ENCODE results near the gene UNC5C.

Gene UNC5C

GRCh38 chr4:95563638-95564337 lies 15.0 kb upstream of the UNC5C start:
- Histone ChIP-seq H3K4me3 (ENCODE audit: insufficient read depth, low read depth, low read length) (no peak overlapping the region), H3K9me3 (ENCODE audit: control insufficient read depth, low read length) (no peaks in the 10 kb centered on the region), H3K27ac (ENCODE audit: insufficient read depth, low read depth, low read length, poor library complexity, severe bottlenecking) (no peak overlapping the region), H3K4me1 (ENCODE audit: control insufficient read depth, insufficient read depth, low read length) (no peaks in the 10 kb centered on the region), H3K27me3 (ENCODE audit: control insufficient read depth, insufficient read depth, low read length, poor library complexity, severe bottlenecking) (no peaks in the 10 kb centered on the region), H3K36me3 (ENCODE audit: control insufficient read depth, insufficient read depth, low read length) (no peaks in the 10 kb centered on the region)
- WGBS, 2 experiments, result 46 to 57% methylated on average over 2 of the region's 2 CpGs

GRCh38 chr4:95560774-95561173 lies 12.0 kb upstream of the UNC5C start:
- Histone ChIP-seq H3K4me3 (ENCODE audit: insufficient read depth, low read depth, low read length) (no peak overlapping the region), H3K9me3 (ENCODE audit: control insufficient read depth, low read length) (no peaks in the 10 kb centered on the region), H3K4me1 (ENCODE audit: control insufficient read depth, insufficient read depth, low read length) (no peaks in the 10 kb centered on the region), H3K27me3 (ENCODE audit: control insufficient read depth, insufficient read depth, low read length, poor library complexity, severe bottlenecking) (no peaks in the 10 kb centered on the region), H3K36me3 (ENCODE audit: control insufficient read depth, insufficient read depth, low read length) (no peaks in the 10 kb centered on the region), H3K27ac (ENCODE audit: insufficient read depth, low read depth, low read length, poor library complexity, severe bottlenecking) (no peak overlapping the region)
- WGBS, 2 experiments, result 90 to 96% methylated on average over 1 of the region's 1 CpG

- H3K36me3 ChIP-seq (ENCODE audit: control insufficient read depth, insufficient read depth, low read length), result no peaks in the 10 kb centered on the region
- 86 to 89% methylated on average over 3 to 4 of the region's 4 CpGs for WGBS, 2 experiments
These were observed 7.6 kb upstream of the UNC5C start for GRCh38 chr4:95556207-95556859.

GRCh38 chr4:95552942-95553550 lies 4.3 kb upstream of the UNC5C start:
- Histone ChIP-seq H3K36me3 (ENCODE audit: control insufficient read depth, insufficient read depth, low read length) (no peaks in the 10 kb centered on the region), H3K4me1 (ENCODE audit: control insufficient read depth, insufficient read depth, low read length) (peaks cover 3% of the 10 kb centered on the region), H3K27ac (ENCODE audit: insufficient read depth, low read depth, low read length, poor library complexity, severe bottlenecking) (no peak overlapping the region), H3K9me3 (ENCODE audit: control insufficient read depth, low read length) (no peaks in the 10 kb centered on the region), H3K27me3 (ENCODE audit: control insufficient read depth, insufficient read depth, low read length, poor library complexity, severe bottlenecking) (peaks cover 35% of the 10 kb centered on the region), H3K4me3 (ENCODE audit: insufficient read depth, low read depth, low read length) (no peak overlapping the region)
- 83 to 86% methylated on average over 3 to 4 of the region's 4 CpGs for WGBS, 2 experiments

More at GRCh38 chr4:95556207-95556859, 7.6 kb upstream of the UNC5C start:
- Histone ChIP-seq H3K9me3 (ENCODE audit: control insufficient read depth, low read length) (no peaks in the 10 kb centered on the region), H3K27me3 (ENCODE audit: control insufficient read depth, insufficient read depth, low read length, poor library complexity, severe bottlenecking) (peaks cover 2% of the 10 kb centered on the region), H3K27ac (ENCODE audit: insufficient read depth, low read depth, low read length, poor library complexity, severe bottlenecking) (no peak overlapping the region), H3K4me3 (ENCODE audit: insufficient read depth, low read depth, low read length) (no peak overlapping the region), H3K4me1 (ENCODE audit: control insufficient read depth, insufficient read depth, low read length) (no peaks in the 10 kb centered on the region)

- WGBS, 2 experiments, result 88 to 89% methylated on average over 2 of the region's 2 CpGs
- Histone ChIP-seq H3K27ac (ENCODE audit: insufficient read depth, low read depth, low read length, poor library complexity, severe bottlenecking) (no peak overlapping the region), H3K4me3 (ENCODE audit: insufficient read depth, low read depth, low read length) (no peak overlapping the region), H3K36me3 (ENCODE audit: control insufficient read depth, insufficient read depth, low read length) (no peaks in the 10 kb centered on the region), H3K9me3 (ENCODE audit: control insufficient read depth, low read length) (no peaks in the 10 kb centered on the region), H3K27me3 (ENCODE audit: control insufficient read depth, insufficient read depth, low read length, poor library complexity, severe bottlenecking) (peaks cover 49% of the 10 kb centered on the region), H3K4me1 (ENCODE audit: control insufficient read depth, insufficient read depth, low read length) (peaks cover 6% of the 10 kb centered on the region)
These were observed 2.9 kb upstream of the UNC5C start for GRCh38 chr4:95551653-95552052.

GRCh38 chr4:95550115-95550987 lies 1.6 kb upstream of the UNC5C start:
- WGBS, 2 experiments, result 58 to 61% methylated on average over 6 of the region's 6 CpGs
- H3K36me3 ChIP-seq (ENCODE audit: control insufficient read depth, insufficient read depth, low read length), result no peaks in the 10 kb centered on the region
- H3K4me1 ChIP-seq (ENCODE audit: control insufficient read depth, insufficient read depth, low read length), result peaks cover 15% of the 10 kb centered on the region
- peak overlapping the region; percentile 65 for H3K4me3 ChIP-seq (ENCODE audit: insufficient read depth, low read depth, low read length)
- H3K27me3 ChIP-seq (ENCODE audit: control insufficient read depth, insufficient read depth, low read length, poor library complexity, severe bottlenecking), result peaks cover 53% of the 10 kb centered on the region
- H3K9me3 ChIP-seq (ENCODE audit: control insufficient read depth, low read length), result no peaks in the 10 kb centered on the region
- no peak overlapping the region for H3K27ac ChIP-seq (ENCODE audit: insufficient read depth, low read depth, low read length, poor library complexity, severe bottlenecking)

- WGBS, 2 experiments, result 0 to 1% methylated on average over 64 of the region's 64 CpGs
These were observed 707 bp upstream of the UNC5C start for GRCh38 chr4:95549246-95550114.

GRCh38 chr4:95547715-95548471 lies 880 bp downstream of the UNC5C start:
- Histone ChIP-seq H3K36me3 (ENCODE audit: control insufficient read depth, insufficient read depth, low read length) (no peaks in the 10 kb centered on the region), H3K27me3 (ENCODE audit: control insufficient read depth, insufficient read depth, low read length, poor library complexity, severe bottlenecking) (peaks cover 53% of the 10 kb centered on the region)
- WGBS, 2 experiments, result 1% methylated on average over 41 of the region's 41 CpGs

More at GRCh38 chr4:95549246-95550114, 707 bp upstream of the UNC5C start:
- Histone ChIP-seq H3K36me3 (ENCODE audit: control insufficient read depth, insufficient read depth, low read length) (no peaks in the 10 kb centered on the region), H3K4me1 (ENCODE audit: control insufficient read depth, insufficient read depth, low read length) (peaks cover 17% of the 10 kb centered on the region), H3K27ac (ENCODE audit: insufficient read depth, low read depth, low read length, poor library complexity, severe bottlenecking) (no peak overlapping the region), H3K9me3 (ENCODE audit: control insufficient read depth, low read length) (no peaks in the 10 kb centered on the region), H3K4me3 (ENCODE audit: insufficient read depth, low read depth, low read length) (peak overlapping the region; percentile 65), H3K27me3 (ENCODE audit: control insufficient read depth, insufficient read depth, low read length, poor library complexity, severe bottlenecking) (peaks cover 53% of the 10 kb centered on the region)

More at GRCh38 chr4:95547715-95548471, 880 bp downstream of the UNC5C start:
- Histone ChIP-seq H3K9me3 (ENCODE audit: control insufficient read depth, low read length) (no peaks in the 10 kb centered on the region), H3K4me3 (ENCODE audit: insufficient read depth, low read depth, low read length) (peak overlapping the region; percentile 65), H3K4me1 (ENCODE audit: control insufficient read depth, insufficient read depth, low read length) (peaks cover 17% of the 10 kb centered on the region), H3K27ac (ENCODE audit: insufficient read depth, low read depth, low read length, poor library complexity, severe bottlenecking) (no peak overlapping the region)

Data from ectodermal cell (in vitro differentiated cells).